ENCODE results near the gene HYPK. TPM values are rescaled to one million over a fixed set of nuclear protein-coding genes. Genes with fewer than 3 reads are reported as not detected.

The HYPK gene
- total and polyA plus RNA-seq, 2 of the 8 experiments (the other 6 are each of a cell fraction or from before 2014, with no cell fraction given): 5.4 to 17.6 TPM

GRCh38 chr15:43775411-43775965 is 24.9 kb upstream of the HYPK start:
- H2BK15ac ChIP-seq (ENCODE audit: low read length): no peak overlapping the region
- H3K9me3 ChIP-seq (ENCODE audit: insufficient read depth in 2 of 2, low read depth in 1 of 2, low read length in 1 of 2): no peaks in the 10 kb centered on the region
- H3K23ac ChIP-seq (ENCODE audit: insufficient read length): no peak overlapping the region
- no peak overlapping the region for H2BK120ac ChIP-seq (replicated peaks; ENCODE audit: low read depth, low read length)
- H2AK5ac ChIP-seq (ENCODE audit: low read depth, low read length): no peak overlapping the region
- H3K27ac ChIP-seq (ENCODE audit: low read depth, low read length): no peak overlapping the region
- no peak overlapping the region for H4K8ac ChIP-seq (ENCODE audit: extremely low read depth, insufficient read depth, low read length)
- H3K23me2 ChIP-seq (ENCODE audit: low read depth, low read length): peaks cover 12% of the 10 kb centered on the region
- H4K5ac ChIP-seq (ENCODE audit: insufficient read length, low read depth, low read length): no peak overlapping the region
- no peaks in the 10 kb centered on the region for H3K79me1 ChIP-seq (ENCODE audit: low read depth, low read length)
- no peak overlapping the region for H2BK12ac ChIP-seq (ENCODE audit: low read depth, low read length)
- no peak overlapping the region for H3K56ac ChIP-seq (replicated peaks; ENCODE audit: insufficient read length, low read depth, low read length)
- POLR2A ChIA-PET (ENCODE audit: partially characterized antibody): interaction anchor here (0.7 to 4.8 kb wide), 7 partner anchors 10 to 52 kb away, joined by 3 to 54 read pairs (median 6); partner anchors contain the start of genes HYPK, SERF2 and SERINC4
- 62% methylated on average over 1 of the region's 1 CpG; no CpG with 5 or more reads in 1 of the 2 experiments for WGBS, 2 experiments (ENCODE audit: extremely low coverage in 1 of 2, insufficient coverage in 1 of 2, insufficient read length in 1 of 2, insufficient replicate concordance in 2 of 2, low coverage in 1 of 2, low lambda C conversion rate in 2 of 2, missing lambda C conversion rate in 1 of 2)
- H3K79me2 ChIP-seq (ENCODE audit: control insufficient read depth in 1 of 2, insufficient read depth in 2 of 2, low read length in 2 of 2): no peaks in the 10 kb centered on the region
- H4K91ac ChIP-seq (replicated peaks; ENCODE audit: insufficient read length, low read length): no peak overlapping the region
- H3K14ac ChIP-seq (ENCODE audit: insufficient read length): no peak overlapping the region
- no peak overlapping the region for H3K18ac ChIP-seq (ENCODE audit: extremely low read depth, low read length)
- FAIRE-seq (no peak), DNase-seq (ENCODE audit: low read depth in 1 of 2, low spot score in 2 of 2) (peak; percentile 31 to 66)
- peaks cover 0 to 3% of the 10 kb centered on the region in 2 experiments for H4K20me1 ChIP-seq (replicated peaks in 1 of 2; ENCODE audit: control insufficient read depth in 1 of 2, insufficient read depth in 2 of 2, low read length in 2 of 2)
- H3K4me2 ChIP-seq (ENCODE audit: insufficient read depth in 1 of 2, low read depth in 2 of 2, low read length in 2 of 2): peak overlapping the region; percentile 83 to 98
- H2BK5ac ChIP-seq (ENCODE audit: low read depth, low read length): no peak overlapping the region
- H3K36me3 ChIP-seq (ENCODE audit: control insufficient read depth in 2 of 4, insufficient read depth in 4 of 4, low read length in 3 of 4): peaks cover 21 to 36% (median 27%) of the 10 kb centered on the region in 4 experiments
- H3K4me1 ChIP-seq (replicated peaks in 1 of 4; ENCODE audit: control insufficient read depth in 3 of 4, insufficient read depth in 4 of 4, low read length in 3 of 4): peaks cover 0 to 12% (median 5%) of the 10 kb centered on the region in 4 experiments; a peak in 5 of 7 replicates
- H3K4ac ChIP-seq (replicated peaks; ENCODE audit: insufficient read length, low read depth, low read length): no peak overlapping the region
- peaks cover 0 to 2% (median 0%) of the 10 kb centered on the region in 4 experiments; a peak in 2 of 7 replicates for H3K27me3 ChIP-seq (replicated peaks in 1 of 4; ENCODE audit: control insufficient read depth in 3 of 4, extremely low read depth in 1 of 4, insufficient read depth in 3 of 4, low read length in 3 of 4)
- no peak overlapping the region for H3K9ac ChIP-seq (replicated peaks in 1 of 4; ENCODE audit: extremely low read depth in 1 of 4, low read depth in 3 of 4, low read length in 3 of 4)
- H2AFZ ChIP-seq (ENCODE audit: low read length): no peak overlapping the region
- H3K4me3 ChIP-seq (ENCODE audit: extremely low read depth in 1 of 4, insufficient read depth in 2 of 4, low read depth in 3 of 4, low read length in 4 of 4): peak overlapping the region; percentile 51 to 78 (median 71)
- CTCF ChIA-PET (ENCODE audit: partially characterized antibody): interaction anchor here (0.8 to 4.8 kb wide), 7 partner anchors 13 to 267 kb away, joined by 3 to 50 read pairs (median 4); partner anchors contain the start of gene SERF2
- no peak overlapping the region for H2BK20ac ChIP-seq (ENCODE audit: low read length)
- TF ChIP-seq CTCF (IDR thresholded peaks at IDR 0.05; ENCODE audit: control extremely low read depth in 1 of 3, insufficient read depth in 1 of 3, low read depth in 1 of 3, low read length in 3 of 3) (peak; percentile 42 to 70 (median 68); a peak in 3 of 4 replicates), PHF8 (conservative IDR thresholded peaks at IDR 0.05; ENCODE audit: low read depth, low read length) (no peak), KDM5A (IDR thresholded peaks at IDR 0.05; ENCODE audit: low read length) (no peak), E2F6 (IDR thresholded peaks at IDR 0.05) (no peak)
